ENCODE measurements around the gene LIPC. TPM values are rescaled to one million over a fixed set of nuclear protein-coding genes. Genes with fewer than 3 reads are reported as not detected.

Gene LIPC
- total and polyA plus RNA-seq, 2 of the 4 experiments (the other 2 are of a cell fraction) = 0.07 TPM; not detected in 1

GRCh38 chr15:58608129-58608590 is 176.4 kb downstream of the LIPC start:
- no TSS peak for BruUV-seq (replicated peaks)
- peak overlapping the region; percentile 73 for H3K56ac ChIP-seq (ENCODE audit: extremely low read depth, insufficient read depth, low read length)
- peak; percentile 68 for TF ChIP-seq RCOR1 (IDR thresholded peaks at IDR 0.05; ENCODE audit: insufficient replicate concordance, low read length)
- TF ChIP-seq NFE2L2 (IDR thresholded peaks at IDR 0.05; ENCODE audit: low read depth, low read length) = no peak
- 0 out of 2 replicates have a peak, but pooled peaks have one; percentile 14 for TF ChIP-seq FOS (IDR thresholded peaks at IDR 0.05; ENCODE audit: low read depth, low read length)
- peak; percentile 92 for TF ChIP-seq CEBPB (IDR thresholded peaks at IDR 0.05; ENCODE audit: low read depth, low read length)
- peak; percentile 37; the same call in 1 of the 2 replicates for TF ChIP-seq BHLHE40 (IDR thresholded peaks at IDR 0.05; ENCODE audit: low read depth, low read length)
- no peak for TF ChIP-seq USF2 (IDR thresholded peaks at IDR 0.05; ENCODE audit: low read depth, low read length)
- H3K4ac ChIP-seq (ENCODE audit: low read depth, low read length) = peak overlapping the region; percentile 71
- H2AK5ac ChIP-seq (ENCODE audit: low read depth, low read length) = peak overlapping the region; percentile 30; the same call in 1 of the 2 replicates
- peak overlapping the region; percentile 97 for H3K4me2 ChIP-seq (ENCODE audit: low read depth, low read length)
- H3K27me3 ChIP-seq (ENCODE audit: control insufficient read depth, insufficient read depth, low read length) = no peaks in the 10 kb centered on the region
- H2BK15ac ChIP-seq (ENCODE audit: low read depth, low read length) = peak overlapping the region; percentile 55; the same call in 2 of the 3 replicates
- intact Hi-C loops (cut with micrococcal nuclease) = no loop called here
- H4K20me1 ChIP-seq (ENCODE audit: insufficient read depth, low read length) = peaks cover 9% of the 10 kb centered on the region; the same call in 1 of the 2 replicates
- no peak overlapping the region for H2AFZ ChIP-seq (replicated peaks; ENCODE audit: low read length, poor library complexity)
- H2BK5ac ChIP-seq (ENCODE audit: low read depth, low read length, poor library complexity, severe bottlenecking) = peak overlapping the region; percentile 82
- peak overlapping the region; percentile 80 for H3K14ac ChIP-seq (replicated peaks; ENCODE audit: low read depth, low read length)
- peaks cover 13% of the 10 kb centered on the region for H3K4me1 ChIP-seq (ENCODE audit: control insufficient read depth, insufficient read depth, low read length)
- H3K4me3 ChIP-seq (ENCODE audit: insufficient read depth, low read depth, low read length) = peak overlapping the region; percentile 28; the same call in 1 of the 2 replicates
- ATAC-seq (ENCODE audit: low read depth) (peak; percentile 79), DNase-seq (peak; percentile 90)
- H2AK9ac ChIP-seq (replicated peaks; ENCODE audit: low read depth, low read length, poor library complexity) = no peak overlapping the region
- peak overlapping the region; percentile 72 for H3K27ac ChIP-seq (ENCODE audit: insufficient read depth, low read length)
- H4K8ac ChIP-seq (ENCODE audit: low read depth in 2 of 2, low read length in 2 of 2) = peak overlapping the region; percentile 10 to 62; a peak in 2 of 4 replicates
- peaks cover 23 to 57% of the 10 kb centered on the region in 2 experiments for H3K79me1 ChIP-seq (ENCODE audit: low read depth in 1 of 2, low read length in 2 of 2)
- WGBS, 2 experiments (ENCODE audit: extremely low coverage in 2 of 2, insufficient read length in 1 of 2) = no CpG with 5 or more reads among the region's 5 CpGs
- peak overlapping the region; percentile 82 for H4K91ac ChIP-seq (ENCODE audit: insufficient read depth, low read depth, low read length)
- no peaks in the 10 kb centered on the region for H3K9me3 ChIP-seq (ENCODE audit: control insufficient read depth, insufficient read depth, low read length)
- H2BK120ac ChIP-seq (ENCODE audit: low read depth, low read length) = peak overlapping the region; percentile 92
- ChIA-PET POLR2A (ENCODE audit: unreplicated experiment) (no interaction called here), CTCF (no interaction called here)
- peak overlapping the region; percentile 62; the same call in 1 of the 2 replicates for H3K9ac ChIP-seq (ENCODE audit: low read depth, low read length)
- in situ Hi-C loops (cut with MboI; ENCODE audit: low sequenced_read_pairs) = no loop called here
- peak overlapping the region; percentile 87 for H2BK20ac ChIP-seq (ENCODE audit: low read depth, low read length)
- H3K18ac ChIP-seq (ENCODE audit: low read depth, low read length) = peak overlapping the region; percentile 99; the same call in 1 of the 2 replicates
- dilution Hi-C loops (cut with HindIII; ENCODE audit: low sequenced_read_pairs, unreplicated experiment) = no loop called here
- peaks cover 8% of the 10 kb centered on the region for H3K36me3 ChIP-seq (ENCODE audit: control insufficient read depth, insufficient read depth, low read length)
- H4K5ac ChIP-seq (ENCODE audit: low read depth, low read length) = peak overlapping the region; percentile 73; the same call in 1 of the 2 replicates
- peak overlapping the region; percentile 81; the same call in 1 of the 2 replicates for H3K23ac ChIP-seq (ENCODE audit: low read depth, low read length)
- peaks cover 10% of the 10 kb centered on the region for H3K9me1 ChIP-seq (ENCODE audit: insufficient read depth, low read length)

Measured in IMR-90 (cell line).